Skeletal muscle satellite cell (primary cell): ENCODE measurements around the gene MICU1.
"Not testable (repeated sequence)": the region's sequence is repeated elsewhere in the genome, so short reads cannot be mapped to it uniquely, and the experiment has no call there.

Experiments
- H3K27me3 ChIP-seq: 2 replicates; pipeline ENCODE4 v1.7.0; 2013; ENCODE audit warnings: low read length; ENCODE audit not compliant: control insufficient read depth, insufficient read depth
- H3K36me3 ChIP-seq: 2 replicates; pipeline ENCODE4 v1.7.0; 2013; ENCODE audit warnings: mild to moderate bottlenecking, control low read depth, low read length; ENCODE audit not compliant: insufficient read depth
- H3K4me1 ChIP-seq: 2 replicates; pipeline ENCODE4 v1.7.0; 2013; ENCODE audit warnings: low read length; ENCODE audit not compliant: control insufficient read depth, insufficient read depth
- H3K4me2 ChIP-seq: 2 replicates; pipeline ENCODE4 v1.7.0; 2013; ENCODE audit warnings: mild to moderate bottlenecking, low read length
- H3K4me3 ChIP-seq: 2 replicates; pipeline ENCODE4 v1.7.0; 2013; ENCODE audit warnings: low read length
- H3K9ac ChIP-seq: 2 replicates; pipeline ENCODE4 v1.7.0; 2013; ENCODE audit warnings: mild to moderate bottlenecking, low read depth, low read length, moderate library complexity
- H3K9me3 ChIP-seq: replicated peaks from 2 replicates; pipeline ENCODE4 v1.7.0; 2013; ENCODE audit warnings: mild to moderate bottlenecking, control low read depth, low read length

Gene MICU1

DNA sequence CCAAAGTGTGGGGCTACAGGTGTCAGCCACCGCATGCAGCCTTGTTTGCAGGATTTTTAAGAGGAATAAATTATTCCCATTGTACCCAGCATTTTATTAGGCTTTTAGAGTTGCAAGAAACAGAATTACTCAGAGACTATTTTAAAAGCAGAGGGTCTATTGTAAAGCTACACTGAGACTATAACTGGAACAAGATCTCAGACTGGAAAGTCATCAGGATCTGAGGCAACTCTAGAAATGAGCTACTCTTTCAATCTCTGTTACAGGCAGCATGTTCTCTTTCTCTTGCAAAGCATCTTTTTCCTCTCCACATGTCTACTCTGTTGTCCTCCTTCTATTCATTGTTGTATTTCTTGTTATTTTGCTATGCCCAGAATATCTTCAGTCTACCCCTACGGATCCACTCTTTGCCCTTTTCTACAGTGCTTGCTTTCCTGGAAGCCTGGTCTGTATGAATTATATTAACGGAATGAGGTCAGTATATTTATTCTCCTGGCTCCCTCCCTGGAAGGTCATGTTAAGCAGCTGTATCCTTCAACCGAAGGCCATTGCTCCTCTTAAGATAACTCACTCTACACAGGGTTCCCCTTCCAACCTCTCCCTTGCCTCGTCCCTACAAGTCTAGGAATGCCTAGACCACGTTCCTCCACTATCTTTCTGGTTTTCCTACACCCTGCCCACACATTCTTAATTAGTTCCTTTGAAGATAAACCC, 27.7 kb upstream of the MICU1 start:
- Histone ChIP-seq H3K27me3 (no peaks in the 10 kb centered on the region), H3K36me3 (no peaks in the 10 kb centered on the region), H3K9me3 (no peaks in the 10 kb centered on the region), H3K4me3 (no peak overlapping the region), H3K9ac (no peak overlapping the region), H3K4me2 (no peak overlapping the region), H3K4me1 (no peaks in the 10 kb centered on the region)

GRCh38 chr10:72649291-72649690, 23.4 kb upstream of the MICU1 start:
- Histone ChIP-seq H3K27me3 (no peaks in the 10 kb centered on the region), H3K4me1 (no peaks in the 10 kb centered on the region), H3K9ac (no peak overlapping the region), H3K4me2 (no peak overlapping the region), H3K36me3 (no peaks in the 10 kb centered on the region), H3K4me3 (no peak overlapping the region), H3K9me3 (no peaks in the 10 kb centered on the region)

DNA sequence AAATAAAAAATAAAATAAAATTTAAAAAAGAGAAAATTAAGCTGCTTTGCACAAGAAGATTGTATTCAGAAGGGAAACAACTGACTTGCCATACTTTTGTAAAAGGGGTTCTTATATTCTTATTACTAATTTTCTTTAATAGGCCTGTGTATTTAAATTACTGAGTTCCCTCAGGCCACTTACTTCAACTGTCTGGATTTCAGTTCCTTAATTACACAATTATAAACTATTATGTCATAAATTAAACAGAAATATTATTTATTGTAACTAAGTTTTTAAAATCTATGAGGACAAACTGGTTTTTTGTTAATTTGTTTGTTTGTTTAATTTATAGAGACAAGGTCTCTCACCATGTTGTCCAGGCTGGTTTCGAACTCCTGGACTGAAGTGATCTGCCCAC, 22.4 kb upstream of the MICU1 start:
- Histone ChIP-seq H3K4me3 (no peak overlapping the region), H3K4me1 (no peaks in the 10 kb centered on the region), H3K36me3 (no peaks in the 10 kb centered on the region)

GRCh38 chr10:72646971-72647370, 21.1 kb upstream of the MICU1 start:
- H3K4me2 ChIP-seq, H3K4me1 ChIP-seq, H3K9ac ChIP-seq, H3K9me3 ChIP-seq, H3K27me3 ChIP-seq, H3K4me3 ChIP-seq, H3K36me3 ChIP-seq: not testable (repeated sequence)

More for the DNA sequence above, 22.4 kb upstream of the MICU1 start:
- Histone ChIP-seq H3K9ac (no peak overlapping the region), H3K4me2 (no peak overlapping the region), H3K9me3 (no peaks in the 10 kb centered on the region), H3K27me3 (no peaks in the 10 kb centered on the region)

DNA sequence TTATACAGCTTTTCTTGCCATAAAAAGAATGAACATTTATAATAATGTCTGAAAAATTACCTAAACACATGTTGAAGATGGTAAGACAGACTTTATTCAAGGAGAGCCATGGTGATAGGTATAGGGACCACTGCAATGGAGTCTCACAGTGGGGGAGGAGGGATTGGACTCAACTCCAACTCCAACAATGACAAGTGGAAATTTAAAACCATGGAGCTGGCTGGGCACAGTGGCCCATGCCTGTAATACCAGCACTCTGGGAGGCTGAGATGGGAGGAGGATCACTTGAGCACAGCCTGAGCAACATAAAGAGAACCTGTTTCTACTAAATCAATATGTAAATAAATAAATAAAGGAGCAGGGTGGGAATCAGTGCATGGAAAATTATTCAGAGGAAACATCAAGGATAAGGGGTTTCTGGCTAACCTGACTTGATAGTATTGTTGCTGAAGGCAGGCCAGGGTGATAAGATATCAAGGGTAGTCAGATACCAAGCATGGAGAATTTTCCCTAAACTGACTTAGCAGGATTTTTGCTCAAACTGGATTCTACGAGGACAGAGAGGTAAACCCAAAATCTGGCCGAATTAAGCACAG, 19.5 kb upstream of the MICU1 start:
- Histone ChIP-seq H3K9ac (no peak overlapping the region), H3K4me3 (no peak overlapping the region), H3K4me2 (no peak overlapping the region), H3K9me3 (no peaks in the 10 kb centered on the region), H3K36me3 (no peaks in the 10 kb centered on the region), H3K27me3 (no peaks in the 10 kb centered on the region), H3K4me1 (no peaks in the 10 kb centered on the region)

DNA sequence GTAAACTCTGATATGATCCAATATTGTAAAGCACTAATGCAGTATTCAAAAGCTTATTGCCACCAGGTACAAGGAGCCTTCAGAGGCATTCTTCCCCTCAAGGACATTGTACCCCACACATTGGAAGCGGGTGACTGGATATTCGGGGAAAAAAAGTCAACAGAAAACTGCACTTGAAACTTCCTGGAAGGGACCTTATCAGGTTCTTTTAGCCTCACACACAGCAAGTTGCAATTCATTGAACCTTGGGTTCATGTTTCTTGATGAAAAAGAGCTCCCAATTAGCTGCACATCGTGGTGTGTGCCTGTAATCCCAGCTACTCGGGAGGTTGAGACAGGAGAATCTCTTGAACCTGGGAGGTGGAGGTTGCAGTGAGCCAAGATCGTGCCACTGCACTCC, 16.4 kb upstream of the MICU1 start:
- Histone ChIP-seq H3K9me3 (no peaks in the 10 kb centered on the region), H3K4me2 (no peak overlapping the region), H3K9ac (no peak overlapping the region), H3K4me3 (no peak overlapping the region), H3K4me1 (peaks cover 3% of the 10 kb centered on the region), H3K27me3 (no peaks in the 10 kb centered on the region), H3K36me3 (no peaks in the 10 kb centered on the region)

DNA sequence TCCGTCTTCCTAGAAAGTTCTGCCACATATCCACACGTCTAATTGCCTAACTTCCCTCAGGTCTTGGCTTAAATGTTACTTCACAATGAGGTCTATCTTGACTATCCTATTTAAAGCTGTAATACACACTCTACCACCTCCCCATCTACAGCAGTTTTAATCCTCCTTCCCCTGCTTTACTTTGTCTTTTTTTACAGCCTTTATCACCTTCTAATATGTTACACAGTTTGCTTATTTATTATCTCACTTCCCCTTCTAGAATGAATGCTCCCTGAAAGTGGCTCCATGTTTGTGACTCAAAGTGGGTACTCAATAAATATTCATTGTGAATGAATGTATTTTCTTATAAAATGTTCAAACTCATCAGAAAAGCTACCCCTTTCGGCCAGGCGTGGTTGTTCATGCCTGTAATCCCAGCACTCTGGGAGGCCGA, 13.6 kb upstream of the MICU1 start:
- Histone ChIP-seq H3K4me3 (no peak overlapping the region), H3K4me2 (no peak overlapping the region), H3K9ac (no peak overlapping the region), H3K27me3 (no peaks in the 10 kb centered on the region), H3K9me3 (no peaks in the 10 kb centered on the region), H3K36me3 (no peaks in the 10 kb centered on the region), H3K4me1 (peaks cover 6% of the 10 kb centered on the region)

DNA sequence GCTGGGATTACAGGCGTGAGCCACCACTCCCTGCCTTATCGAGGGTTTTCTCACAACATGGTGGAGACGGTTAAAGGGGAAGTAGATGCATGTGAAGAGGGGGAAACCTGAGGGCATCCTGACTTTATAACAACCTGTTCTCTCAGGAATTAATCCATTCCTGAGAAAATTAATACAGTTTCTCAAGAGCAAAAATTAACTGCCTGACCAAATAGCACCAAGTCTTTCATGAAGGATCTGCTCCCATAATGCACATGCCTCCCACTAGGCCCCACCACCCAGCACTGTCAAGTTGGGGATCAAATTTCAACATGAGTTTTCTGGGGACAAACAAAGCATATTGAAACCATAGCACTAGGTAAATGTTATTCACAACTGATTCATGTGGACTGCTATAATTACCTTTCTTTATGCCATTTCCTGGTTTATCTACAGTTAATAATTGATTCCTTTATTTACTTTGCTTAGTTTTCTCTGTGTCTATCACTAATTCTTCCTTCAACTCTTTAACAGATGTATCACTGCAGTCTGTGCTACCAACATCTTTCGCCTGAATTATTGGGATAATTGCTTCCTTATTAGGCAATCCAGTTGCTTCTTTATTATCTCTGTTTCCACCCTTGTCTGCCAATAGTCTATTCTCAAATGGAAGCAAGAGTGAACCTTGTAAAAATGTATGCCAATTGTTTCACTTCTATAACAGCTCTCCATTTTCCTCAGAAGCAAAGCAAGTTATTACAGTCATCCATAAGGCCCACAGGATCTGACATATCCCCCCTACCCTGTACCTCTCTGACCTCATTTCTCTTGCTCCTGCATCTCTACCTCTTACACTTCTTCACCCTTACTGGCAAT, 12.9 kb upstream of the MICU1 start:
- Histone ChIP-seq H3K4me3 (no peak overlapping the region), H3K4me2 (no peak overlapping the region), H3K36me3 (no peaks in the 10 kb centered on the region), H3K9me3 (no peaks in the 10 kb centered on the region), H3K27me3 (no peaks in the 10 kb centered on the region), H3K4me1 (peaks cover 6% of the 10 kb centered on the region), H3K9ac (no peak overlapping the region)

DNA sequence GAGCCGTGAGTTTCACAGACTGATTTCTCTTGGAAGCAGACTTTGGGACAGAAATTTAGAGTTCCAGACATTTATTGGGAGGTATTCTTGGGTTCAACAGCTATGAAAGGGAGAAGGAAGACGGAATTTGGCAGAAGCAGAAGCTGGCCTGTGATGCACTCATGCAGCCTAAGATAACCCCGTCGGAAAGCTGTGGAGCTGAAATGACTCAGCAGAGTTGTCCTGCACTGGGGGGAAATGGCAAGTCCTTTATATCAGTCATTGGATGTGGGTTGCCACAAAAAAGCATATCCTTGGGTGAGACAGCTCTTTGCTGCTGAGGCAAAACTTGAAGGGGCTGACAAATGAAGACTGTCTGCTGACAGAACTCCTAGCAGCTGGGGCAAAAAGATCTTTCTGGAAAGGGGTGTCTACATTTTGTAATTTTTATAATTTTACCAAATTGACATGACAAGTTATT, 11.5 kb upstream of the MICU1 start:
- H3K9ac ChIP-seq, result peak overlapping the region; percentile 10
- H3K36me3 ChIP-seq, result no peaks in the 10 kb centered on the region
- H3K9me3 ChIP-seq, result no peaks in the 10 kb centered on the region
- H3K4me1 ChIP-seq, result peaks cover 6% of the 10 kb centered on the region
- peak overlapping the region; percentile 32 for H3K4me2 ChIP-seq
- no peak overlapping the region for H3K4me3 ChIP-seq
- H3K27me3 ChIP-seq, result no peaks in the 10 kb centered on the region

DNA sequence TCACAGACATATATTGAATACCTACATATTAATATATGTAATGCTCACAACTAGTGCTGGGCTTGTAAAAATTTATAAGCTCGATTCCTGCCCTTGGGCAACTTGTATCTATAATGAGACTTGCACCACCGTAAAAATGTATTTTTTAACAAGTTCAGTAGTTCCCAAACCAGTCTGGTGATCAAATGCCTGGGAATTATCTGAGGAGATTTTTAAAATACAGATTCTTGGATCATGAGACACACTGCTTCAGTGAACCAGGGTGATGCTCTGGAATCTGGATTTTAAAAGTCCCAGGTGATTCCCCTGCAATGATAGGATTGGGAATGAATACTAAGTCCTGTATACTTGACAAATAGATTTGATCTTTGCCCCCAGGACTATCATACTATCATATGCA, 4.3 kb upstream of the MICU1 start:
- Histone ChIP-seq H3K9me3 (no peaks in the 10 kb centered on the region), H3K36me3 (no peaks in the 10 kb centered on the region), H3K27me3 (no peaks in the 10 kb centered on the region), H3K4me1 (no peaks in the 10 kb centered on the region), H3K4me3 (no peak overlapping the region), H3K9ac (no peak overlapping the region), H3K4me2 (no peak overlapping the region)

DNA sequence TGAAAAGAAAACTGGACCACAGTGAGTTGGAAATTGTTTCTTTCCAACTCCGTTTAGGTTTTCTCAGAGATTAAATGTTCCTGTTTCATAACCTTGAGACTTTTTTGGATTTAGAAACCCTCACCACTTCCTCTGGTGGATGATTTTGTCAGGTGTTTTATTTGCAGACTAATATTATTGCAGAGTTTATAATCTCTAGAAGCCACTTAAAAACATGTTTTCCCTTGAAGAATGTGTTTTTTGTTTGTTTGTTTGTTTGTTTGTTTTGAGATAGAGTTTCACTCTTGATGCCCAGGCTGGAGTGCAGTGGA, 520 bp upstream of the MICU1 start:
- Histone ChIP-seq H3K4me3 (peak overlapping the region; percentile 96), H3K36me3 (peaks cover 3% of the 10 kb centered on the region), H3K4me1 (peaks cover 8% of the 10 kb centered on the region), H3K9ac (peak overlapping the region; percentile 90), H3K4me2 (peak overlapping the region; percentile 78), H3K27me3 (no peaks in the 10 kb centered on the region), H3K9me3 (no peaks in the 10 kb centered on the region)
